ENCODE measurements around the gene KCTD8.

DNA sequence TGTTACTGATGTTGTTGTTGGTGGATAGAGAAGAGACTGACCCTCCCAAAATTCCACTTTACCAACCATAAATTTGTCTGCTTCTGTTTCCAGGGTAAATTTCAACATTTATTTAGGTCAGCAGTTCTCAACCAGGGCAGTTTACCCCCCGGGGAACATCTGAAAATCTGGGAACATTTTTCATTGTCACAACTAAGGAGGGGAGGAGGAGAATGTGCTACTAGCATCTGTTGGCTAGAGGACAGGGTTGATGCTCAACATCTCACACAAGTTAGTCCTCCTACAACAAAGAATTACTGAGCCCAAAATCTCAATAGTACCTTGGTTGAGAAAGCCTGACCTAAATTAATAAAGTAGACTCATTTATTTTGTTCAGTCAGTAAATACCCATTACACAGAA is 25.7 kb downstream of the KCTD8 start:
- TF ChIP-seq POLR2A (IDR thresholded peaks at IDR 0.05; ENCODE audit: low read length) (no peak), GATA1 (IDR thresholded peaks at IDR 0.05; ENCODE audit: low read depth, low read length) (no peak)
